Panc1 (cell line): ENCODE results near the gene EXPH5. TPM values are rescaled to one million over a fixed set of nuclear protein-coding genes. Genes with fewer than 3 reads are reported as not detected.

Source experiments
- ATAC-seq: fragments of 200-7000 bp; cut with Tn5 transposase; 2 replicates; pipeline ENCODE4 v1.9.1; 2020; ENCODE audit warnings: mild to moderate bottlenecking, moderate library complexity
- BruUV-seq: library from RNA; stranded (reverse); fragments of 400-500 nt; replicated peaks from 2 replicates; lab custom pipeline; 2021; lab: Mats Ljungman, UMichigan
- CTCF ChIA-PET: fragments of 300-600 bp; sonication (Branson Sonifier 250); formaldehyde crosslinking; loops from one replicate; lab custom pipeline; 2022; ENCODE audit warnings: antibody characterized with exemption; lab: Charles Lee
- POLR2A ChIA-PET: fragments of 300-600 bp; sonication (Branson Sonifier 250); formaldehyde crosslinking; loops from one replicate; lab custom pipeline; 2022; ENCODE audit warnings: antibody characterized with exemption; lab: Charles Lee
- DNase-seq: peaks from one replicate; pipeline ENCODE4 v3.0.0-alpha.2; 2010; ENCODE audit warnings: low read depth, low spot score
- H3K27ac ChIP-seq: 2 replicates; pipeline ENCODE4 v1.5.1; 2011; ENCODE audit warnings: mild to moderate bottlenecking, low read length, inconsistent platforms
- H3K27me3 ChIP-seq: fragments of 200-500 bp; sonication (Bioruptor generic); 2 replicates; pipeline ENCODE4 v1.6.0; 2014; ENCODE audit warnings: low read length, inconsistent platforms; ENCODE audit not compliant: control insufficient read depth, insufficient read depth
- H3K36me3 ChIP-seq: fragments of 200-500 bp; sonication (Bioruptor generic); 2 replicates; pipeline ENCODE4 v1.5.1; 2014; ENCODE audit warnings: inconsistent platforms, mild to moderate bottlenecking, low read length, moderate library complexity; ENCODE audit not compliant: control insufficient read depth, insufficient read depth
- H3K4me1 ChIP-seq: 2 replicates; pipeline ENCODE4 v1.5.1; 2011; ENCODE audit warnings: inconsistent platforms, mild to moderate bottlenecking, low read length, moderate library complexity; ENCODE audit not compliant: control insufficient read depth, insufficient read depth
- H3K4me3 ChIP-seq, 2 experiments: 2 replicates each; pipeline ENCODE4 v1.5.1; 2011 to 2012; ENCODE audit warnings: low read depth in 2 of 2, low read length in 2 of 2, mild to moderate bottlenecking in 2 of 2, inconsistent platforms in 1 of 2, moderate library complexity in 1 of 2
- H3K9me3 ChIP-seq: fragments of 200-500 bp; sonication (Bioruptor generic); 2 replicates; pipeline ENCODE4 v1.5.1; 2014; ENCODE audit warnings: low read depth, mild to moderate bottlenecking, inconsistent platforms, low read length, moderate library complexity; ENCODE audit not compliant: control insufficient read depth, insufficient read depth
- POLR2AphosphoS5 ChIP-seq: IDR thresholded peaks from 2 replicates; pipeline ENCODE4 v1.6.1; 2012; ENCODE audit warnings: mild to moderate bottlenecking, low read depth, low read length, moderate library complexity
- SIN3A ChIP-seq: IDR thresholded peaks from 2 replicates; pipeline ENCODE4 v1.6.1; 2012; ENCODE audit warnings: low read depth, mild to moderate bottlenecking, low read length, moderate library complexity, borderline replicate concordance; ENCODE audit not compliant: insufficient read depth
- TCF7L2 ChIP-seq: IDR thresholded peaks from 2 replicates; pipeline ENCODE4 v1.6.1; 2011; ENCODE audit warnings: mild to moderate bottlenecking, low read depth, low read length, inconsistent platforms
- in situ Hi-C: cut with HindIII; loops from 2 replicates; pipeline ENCODE4 v1.10.0; 2016; ENCODE audit warnings: low sequenced_read_pairs, low pct_unique_long_range_greater_than_20kb
- intact Hi-C: fragments of 100-400 bp; cut with micrococcal nuclease; formaldehyde crosslinking; loops from one replicate; pipeline ENCODE4 v1.10.0; 2022; ENCODE audit not compliant: unreplicated experiment
- total RNA-seq: library from RNA; stranded (reverse); gene quantifications from one replicate; pipeline ENCODE4 v1.2.1, GENCODE V29; 2021; ENCODE audit not compliant: unreplicated experiment
- TF ChIP-seq, protein P1 (sequence below), 2 experiments: IDR thresholded peaks; 2 replicates each; pipeline ENCODE4 v1.6.1; 2011 to 2012; ENCODE audit warnings: low read depth in 2 of 2, control low read depth in 1 of 2, low read length in 1 of 2, mild to moderate bottlenecking in 1 of 2, moderate library complexity in 1 of 2; ENCODE audit not compliant: insufficient read depth in 1 of 2
- TF ChIP-seq, protein P2 (sequence below): fragments of 450-650 bp; IDR thresholded peaks from 2 replicates; pipeline ENCODE4 v1.5.1; 2017; ENCODE audit warnings: mild to moderate bottlenecking

Gene EXPH5
- total RNA-seq, 1 experiment from 2014 or later, result 0.85 TPM

DNA sequence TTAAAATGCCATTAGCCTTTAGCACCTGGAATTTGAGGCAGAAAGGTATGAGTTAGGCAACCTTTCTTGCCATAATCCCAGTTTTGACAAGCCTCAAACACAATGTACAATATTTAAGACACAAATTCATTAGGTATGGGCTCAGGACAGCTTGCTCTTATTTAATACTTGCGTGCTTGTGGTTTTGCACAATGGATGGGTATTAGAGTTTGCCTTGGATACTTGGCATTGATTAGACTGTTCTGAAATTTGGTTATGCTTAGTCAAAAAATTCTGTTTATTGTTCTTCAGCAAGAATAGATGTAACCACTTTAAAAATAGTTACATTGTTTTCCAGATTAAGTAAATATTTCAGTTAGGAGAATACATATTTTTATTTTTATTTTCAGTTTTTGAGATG, 120.9 kb downstream of the EXPH5 start:
- Histone ChIP-seq H3K36me3 (peaks cover 11% of the 10 kb centered on the region; the same call in 1 of the 2 replicates), H3K4me1 (peaks cover 4% of the 10 kb centered on the region; the same call in 1 of the 2 replicates), H3K4me3 (no peak overlapping the region), H3K27me3 (no peaks in the 10 kb centered on the region), H3K27ac (no peak overlapping the region), H3K9me3 (no peaks in the 10 kb centered on the region)
- intact Hi-C loops, result no loop called here
- ATAC-seq (no peak), DNase-seq (no peak)
- no peak for TF ChIP-seq SIN3A
- no peak for TF ChIP-seq TCF7L2
- TF ChIP-seq, protein P1, sequence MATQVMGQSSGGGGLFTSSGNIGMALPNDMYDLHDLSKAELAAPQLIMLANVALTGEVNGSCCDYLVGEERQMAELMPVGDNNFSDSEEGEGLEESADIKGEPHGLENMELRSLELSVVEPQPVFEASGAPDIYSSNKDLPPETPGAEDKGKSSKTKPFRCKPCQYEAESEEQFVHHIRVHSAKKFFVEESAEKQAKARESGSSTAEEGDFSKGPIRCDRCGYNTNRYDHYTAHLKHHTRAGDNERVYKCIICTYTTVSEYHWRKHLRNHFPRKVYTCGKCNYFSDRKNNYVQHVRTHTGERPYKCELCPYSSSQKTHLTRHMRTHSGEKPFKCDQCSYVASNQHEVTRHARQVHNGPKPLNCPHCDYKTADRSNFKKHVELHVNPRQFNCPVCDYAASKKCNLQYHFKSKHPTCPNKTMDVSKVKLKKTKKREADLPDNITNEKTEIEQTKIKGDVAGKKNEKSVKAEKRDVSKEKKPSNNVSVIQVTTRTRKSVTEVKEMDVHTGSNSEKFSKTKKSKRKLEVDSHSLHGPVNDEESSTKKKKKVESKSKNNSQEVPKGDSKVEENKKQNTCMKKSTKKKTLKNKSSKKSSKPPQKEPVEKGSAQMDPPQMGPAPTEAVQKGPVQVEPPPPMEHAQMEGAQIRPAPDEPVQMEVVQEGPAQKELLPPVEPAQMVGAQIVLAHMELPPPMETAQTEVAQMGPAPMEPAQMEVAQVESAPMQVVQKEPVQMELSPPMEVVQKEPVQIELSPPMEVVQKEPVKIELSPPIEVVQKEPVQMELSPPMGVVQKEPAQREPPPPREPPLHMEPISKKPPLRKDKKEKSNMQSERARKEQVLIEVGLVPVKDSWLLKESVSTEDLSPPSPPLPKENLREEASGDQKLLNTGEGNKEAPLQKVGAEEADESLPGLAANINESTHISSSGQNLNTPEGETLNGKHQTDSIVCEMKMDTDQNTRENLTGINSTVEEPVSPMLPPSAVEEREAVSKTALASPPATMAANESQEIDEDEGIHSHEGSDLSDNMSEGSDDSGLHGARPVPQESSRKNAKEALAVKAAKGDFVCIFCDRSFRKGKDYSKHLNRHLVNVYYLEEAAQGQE (IDR thresholded peaks at IDR 0.05; ENCODE audit: insufficient read depth in 1 of 2, low read depth in 2 of 2, low read length in 1 of 2), result no peak
- no peak for TF ChIP-seq POLR2AphosphoS5
- TF ChIP-seq, protein P2, sequence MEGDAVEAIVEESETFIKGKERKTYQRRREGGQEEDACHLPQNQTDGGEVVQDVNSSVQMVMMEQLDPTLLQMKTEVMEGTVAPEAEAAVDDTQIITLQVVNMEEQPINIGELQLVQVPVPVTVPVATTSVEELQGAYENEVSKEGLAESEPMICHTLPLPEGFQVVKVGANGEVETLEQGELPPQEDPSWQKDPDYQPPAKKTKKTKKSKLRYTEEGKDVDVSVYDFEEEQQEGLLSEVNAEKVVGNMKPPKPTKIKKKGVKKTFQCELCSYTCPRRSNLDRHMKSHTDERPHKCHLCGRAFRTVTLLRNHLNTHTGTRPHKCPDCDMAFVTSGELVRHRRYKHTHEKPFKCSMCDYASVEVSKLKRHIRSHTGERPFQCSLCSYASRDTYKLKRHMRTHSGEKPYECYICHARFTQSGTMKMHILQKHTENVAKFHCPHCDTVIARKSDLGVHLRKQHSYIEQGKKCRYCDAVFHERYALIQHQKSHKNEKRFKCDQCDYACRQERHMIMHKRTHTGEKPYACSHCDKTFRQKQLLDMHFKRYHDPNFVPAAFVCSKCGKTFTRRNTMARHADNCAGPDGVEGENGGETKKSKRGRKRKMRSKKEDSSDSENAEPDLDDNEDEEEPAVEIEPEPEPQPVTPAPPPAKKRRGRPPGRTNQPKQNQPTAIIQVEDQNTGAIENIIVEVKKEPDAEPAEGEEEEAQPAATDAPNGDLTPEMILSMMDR, result no peak
- CTCF ChIA-PET, result no interaction called here
- POLR2A ChIA-PET, result no interaction called here
- no TSS peak for BruUV-seq
- in situ Hi-C loops, result no loop called here

DNA sequence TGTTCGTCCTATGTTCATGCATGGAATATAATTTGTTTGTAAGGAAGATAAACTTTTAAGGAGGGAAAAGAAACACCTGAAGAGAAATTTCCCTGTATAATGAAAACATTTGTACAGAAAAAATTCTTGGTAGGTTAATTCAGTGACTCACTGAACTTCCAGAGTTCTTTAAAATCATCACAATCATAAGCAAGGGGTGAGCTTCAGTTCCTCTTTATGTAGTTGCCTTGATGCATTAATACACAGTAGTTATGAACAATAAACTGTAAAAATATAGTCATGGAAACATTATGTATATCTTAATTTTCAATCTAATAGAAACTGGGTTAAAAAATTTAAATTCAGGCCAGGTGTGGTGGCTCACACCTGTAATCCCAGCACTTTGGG, 125.1 kb downstream of the EXPH5 start:
- DNase-seq (no peak), ATAC-seq (no peak)
- peaks cover 4% of the 10 kb centered on the region; the same call in 1 of the 2 replicates for H3K36me3 ChIP-seq
- intact Hi-C loops, result no loop called here
- H3K27me3 ChIP-seq, result no peaks in the 10 kb centered on the region
- no peaks in the 10 kb centered on the region for H3K9me3 ChIP-seq
- ChIA-PET CTCF (no interaction called here), POLR2A (no interaction called here)
- in situ Hi-C loops, result no loop called here
- no peak overlapping the region for H3K4me3 ChIP-seq
- H3K4me1 ChIP-seq, result peaks cover 9% of the 10 kb centered on the region
- TF ChIP-seq, protein P1 (IDR thresholded peaks at IDR 0.05; ENCODE audit: insufficient read depth in 1 of 2, low read depth in 2 of 2, low read length in 1 of 2), result no peak
- TF ChIP-seq TCF7L2, result no peak
- TF ChIP-seq, protein P2, result no peak
- no peak for TF ChIP-seq POLR2AphosphoS5
- no peak for TF ChIP-seq SIN3A
- H3K27ac ChIP-seq, result peak overlapping the region; percentile 99
- BruUV-seq, result no TSS peak
